ENCODE measurements around the gene CD5L. TPM values are rescaled to one million over a fixed set of nuclear protein-coding genes. Genes with fewer than 3 reads are reported as not detected.
A peak's percentile ranks its signal among the peaks of the same experiment; 100 is the strongest.

The CD5L gene
- not detected for total RNA-seq

GRCh38 chr1:157841708-157842107 is at the start of gene CD5L:
TSS of gene CD5L (minus strand) at chr1:157841808. CDS start at chr1:157841701, 107 bp downstream.
- H3K36me3 Mint-ChIP-seq, result no peaks in the 10 kb centered on the region
- H3K9me3 Mint-ChIP-seq, result no peaks in the 10 kb centered on the region
- H3K27me3 Mint-ChIP-seq, result peaks cover 3 to 15% of the 10 kb centered on the region in 2 donors
- H3K4me3 Mint-ChIP-seq, result no peak within 1 kb of the TSS
- DNase-seq (ENCODE audit: low spot score) (no peak), ATAC-seq (no peak)
- H3K27ac Mint-ChIP-seq, result no peak within 1 kb of the TSS
- H3K4me1 Mint-ChIP-seq (ENCODE audit: low read depth in 2 of 2), result peaks cover 3 to 15% of the 10 kb centered on the region in 2 donors

DNA sequence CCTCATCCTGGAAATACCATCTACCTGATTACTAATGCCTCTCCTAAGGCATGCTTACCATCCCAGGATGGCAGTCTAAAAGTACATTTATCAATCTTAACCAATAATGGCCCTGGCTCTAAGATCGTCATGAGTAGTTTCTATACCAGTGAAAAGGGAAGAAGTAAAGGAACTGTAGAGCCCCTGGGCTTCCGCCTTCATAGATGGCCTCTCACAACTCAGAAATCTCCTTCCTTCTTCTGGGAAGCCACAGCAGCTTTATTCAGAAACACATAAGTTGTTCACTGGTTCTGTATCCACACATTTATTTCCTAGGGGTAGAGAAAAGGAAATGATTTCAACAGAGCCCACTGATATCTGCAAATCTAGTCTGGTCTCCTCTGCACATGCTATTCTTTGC is 41.0 kb upstream of the CD5L start:
- Mint-ChIP-seq H3K27me3 (peaks cover 19 to 46% of the 10 kb centered on the region in 2 donors), H3K4me1 (ENCODE audit: low read depth in 2 of 2) (no peaks in the 10 kb centered on the region), H3K27ac (no peak overlapping the region), H3K36me3 (no peaks in the 10 kb centered on the region), H3K9me3 (no peaks in the 10 kb centered on the region), H3K4me3 (no peak overlapping the region)
- ATAC-seq (no peak), DNase-seq (ENCODE audit: low spot score) (no peak)

DNA sequence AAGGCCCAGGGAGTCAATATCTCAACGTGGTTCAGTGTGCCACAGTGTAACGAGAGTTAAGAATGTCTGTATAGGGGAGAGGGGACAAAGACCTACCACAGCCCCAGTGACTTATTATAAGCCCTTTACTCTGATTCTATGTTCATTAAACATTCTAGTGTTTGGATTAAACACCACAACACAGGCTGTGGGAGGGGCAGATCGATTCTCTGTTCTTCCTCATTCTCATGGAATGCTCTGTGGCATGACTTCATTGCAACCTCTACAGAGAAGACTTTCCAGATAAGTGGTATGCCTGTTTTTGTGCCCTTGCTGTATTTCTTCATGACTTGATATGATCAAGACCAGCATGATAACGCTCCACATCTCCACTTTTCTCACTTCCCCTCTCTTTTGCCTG is 39.0 kb upstream of the CD5L start:
- no peak for ATAC-seq
- Mint-ChIP-seq H3K36me3 (no peaks in the 10 kb centered on the region), H3K4me3 (no peak overlapping the region), H3K9me3 (no peaks in the 10 kb centered on the region), H3K4me1 (ENCODE audit: low read depth in 2 of 2) (no peaks in the 10 kb centered on the region), H3K27me3 (peaks cover 18 to 39% of the 10 kb centered on the region in 2 donors), H3K27ac (no peak overlapping the region)
- DNase-seq (ENCODE audit: low spot score), result no peak

GRCh38 chr1:157878059-157878458 is 36.5 kb upstream of the CD5L start:
- no peak for DNase-seq (ENCODE audit: low spot score)
- no peak for ATAC-seq
- Mint-ChIP-seq H3K4me3 (no peak overlapping the region), H3K9me3 (no peaks in the 10 kb centered on the region), H3K27ac (no peak overlapping the region), H3K4me1 (ENCODE audit: low read depth in 2 of 2) (no peaks in the 10 kb centered on the region), H3K27me3 (peaks cover 25 to 49% of the 10 kb centered on the region in 2 donors), H3K36me3 (no peaks in the 10 kb centered on the region)

DNA sequence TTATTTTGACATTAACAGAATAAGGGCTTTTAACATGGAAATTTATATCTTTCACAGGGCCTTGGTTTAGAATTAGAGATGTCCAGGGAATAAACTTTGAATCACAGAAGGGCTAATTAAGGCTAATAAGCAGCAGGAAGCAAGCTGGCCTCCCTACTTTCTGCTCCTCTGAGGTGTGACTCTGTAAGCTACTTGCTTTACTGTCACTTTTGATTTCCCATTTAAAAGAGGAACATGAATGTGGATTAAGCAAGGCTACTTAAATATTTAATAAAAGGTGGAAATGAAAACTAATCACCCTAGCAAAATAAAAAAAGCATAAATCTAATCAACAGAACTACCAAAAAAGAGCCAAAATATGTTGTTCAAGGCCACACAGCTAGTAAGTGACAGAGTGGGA is 28.9 kb upstream of the CD5L start:
- DNase-seq (ENCODE audit: low spot score) (no peak), ATAC-seq (no peak)
- no peaks in the 10 kb centered on the region for H3K36me3 Mint-ChIP-seq
- H3K27ac Mint-ChIP-seq, result no peak overlapping the region
- H3K9me3 Mint-ChIP-seq, result no peaks in the 10 kb centered on the region
- H3K27me3 Mint-ChIP-seq, result peaks cover 20 to 31% of the 10 kb centered on the region in 2 donors
- H3K4me1 Mint-ChIP-seq (ENCODE audit: low read depth in 2 of 2), result no peaks in the 10 kb centered on the region
- no peak overlapping the region for H3K4me3 Mint-ChIP-seq

GRCh38 chr1:157868654-157869053 is 27.0 kb upstream of the CD5L start:
- Mint-ChIP-seq H3K4me3 (no peak overlapping the region), H3K9me3 (no peaks in the 10 kb centered on the region)
- ATAC-seq, result no peak

DNA sequence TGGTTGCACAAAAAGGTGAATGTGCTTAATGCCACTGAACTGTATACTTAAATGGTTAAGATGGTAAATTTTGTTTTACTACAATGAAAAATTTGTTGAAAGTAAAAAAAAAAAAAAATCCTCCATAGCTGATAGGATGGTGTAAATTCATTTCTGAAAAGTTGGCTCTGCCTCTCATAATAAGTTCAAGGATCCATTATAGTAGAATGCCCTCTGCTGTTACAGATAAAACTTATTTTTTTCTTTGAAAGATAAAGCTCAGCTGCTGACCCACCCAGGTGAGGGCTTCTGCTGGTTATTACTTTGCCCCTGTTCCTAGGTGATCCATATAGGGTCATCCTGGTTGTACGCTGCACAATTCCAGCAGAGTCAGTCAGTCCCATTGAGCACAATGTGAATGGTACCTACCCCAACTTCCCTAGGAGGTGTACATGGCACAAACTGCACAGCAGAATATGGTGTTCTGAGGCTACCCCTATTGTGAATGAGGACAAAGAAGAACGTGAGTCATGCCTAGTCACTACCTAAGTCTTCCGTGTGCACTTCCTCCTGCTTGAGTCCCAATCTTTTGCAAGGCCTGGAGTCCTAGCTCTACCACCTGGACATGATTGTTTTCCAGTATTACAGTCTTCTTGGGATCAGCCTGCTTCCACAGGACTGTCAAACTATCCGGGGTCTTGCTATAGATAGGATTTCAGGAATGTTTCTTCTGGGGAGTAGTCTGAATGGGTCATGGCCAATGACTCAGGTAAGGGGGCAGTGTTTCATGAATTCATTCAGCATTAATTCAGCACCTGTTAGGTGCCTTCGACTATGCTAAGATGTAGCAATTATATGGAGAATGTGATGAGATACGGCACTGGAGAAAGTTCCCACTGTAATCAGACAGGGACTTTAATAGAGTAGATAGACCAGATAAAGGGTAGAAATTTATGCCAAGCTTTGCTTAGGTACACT is 20.8 kb upstream of the CD5L start:
- Mint-ChIP-seq H3K27ac (no peak overlapping the region), H3K36me3 (no peaks in the 10 kb centered on the region), H3K9me3 (no peaks in the 10 kb centered on the region), H3K27me3 (peaks cover 7 to 20% of the 10 kb centered on the region in 2 donors), H3K4me3 (no peak overlapping the region), H3K4me1 (ENCODE audit: low read depth in 2 of 2) (no peaks in the 10 kb centered on the region)
- DNase-seq (ENCODE audit: low spot score), result no peak
- no peak for ATAC-seq

More at GRCh38 chr1:157868654-157869053, 27.0 kb upstream of the CD5L start:
- Mint-ChIP-seq H3K36me3 (no peaks in the 10 kb centered on the region), H3K4me1 (ENCODE audit: low read depth in 2 of 2) (no peaks in the 10 kb centered on the region), H3K27ac (no peak overlapping the region), H3K27me3 (peaks cover 19 to 28% of the 10 kb centered on the region in 2 donors)
- no peak for DNase-seq (ENCODE audit: low spot score)

DNA sequence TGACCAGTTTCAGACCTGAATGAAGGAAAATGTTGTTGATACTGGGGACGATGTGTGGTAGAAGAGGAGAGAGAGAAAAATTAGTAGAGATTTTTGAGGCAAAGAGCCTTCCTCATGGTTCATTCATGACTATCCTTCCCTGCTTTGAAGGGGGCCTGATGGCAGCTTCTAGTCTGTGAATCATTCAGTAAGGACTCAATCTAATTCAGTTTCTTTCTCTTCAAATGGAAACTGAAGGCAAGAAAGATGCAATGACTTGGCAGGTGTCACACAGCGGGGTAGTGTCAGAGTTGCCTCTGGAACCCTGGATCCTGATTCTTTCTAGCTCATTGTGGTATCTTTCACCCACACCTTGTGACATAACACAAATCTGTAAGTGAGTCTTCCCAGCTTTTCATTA is 14.9 kb upstream of the CD5L start:
- no peaks in the 10 kb centered on the region for H3K36me3 Mint-ChIP-seq
- no peak overlapping the region for H3K4me3 Mint-ChIP-seq
- ATAC-seq (no peak), DNase-seq (ENCODE audit: low spot score) (no peak)
- H3K4me1 Mint-ChIP-seq (ENCODE audit: low read depth in 2 of 2), result no peaks in the 10 kb centered on the region
- H3K27ac Mint-ChIP-seq, result no peak overlapping the region
- no peaks in the 10 kb centered on the region for H3K9me3 Mint-ChIP-seq
- H3K27me3 Mint-ChIP-seq, result no peaks in the 10 kb centered on the region

GRCh38 chr1:157852476-157852875 is 10.9 kb upstream of the CD5L start:
- Mint-ChIP-seq H3K36me3 (no peaks in the 10 kb centered on the region), H3K9me3 (no peaks in the 10 kb centered on the region), H3K27ac (no peak overlapping the region), H3K4me1 (ENCODE audit: low read depth in 2 of 2) (peaks cover 0 to 3% of the 10 kb centered on the region in 2 donors), H3K27me3 (no peaks in the 10 kb centered on the region), H3K4me3 (no peak overlapping the region)
- DNase-seq (ENCODE audit: low spot score) (no peak), ATAC-seq (no peak)

GRCh38 chr1:157849229-157849875 is 7.7 kb upstream of the CD5L start:
- H3K27ac Mint-ChIP-seq, result no peak overlapping the region
- H3K36me3 Mint-ChIP-seq, result no peaks in the 10 kb centered on the region
- no peak overlapping the region for H3K4me3 Mint-ChIP-seq
- ATAC-seq (no peak), DNase-seq (ENCODE audit: low spot score) (no peak)
- no peaks in the 10 kb centered on the region for H3K9me3 Mint-ChIP-seq
- peaks cover 0 to 2% of the 10 kb centered on the region in 2 donors for H3K27me3 Mint-ChIP-seq
- H3K4me1 Mint-ChIP-seq (ENCODE audit: low read depth in 2 of 2), result peaks cover 1 to 3% of the 10 kb centered on the region in 2 donors

GRCh38 chr1:157844089-157844830 is 2.7 kb upstream of the CD5L start:
- Mint-ChIP-seq H3K36me3 (no peaks in the 10 kb centered on the region), H3K4me3 (no peak overlapping the region), H3K27ac (no peak overlapping the region), H3K9me3 (no peaks in the 10 kb centered on the region), H3K27me3 (peaks cover 3 to 15% of the 10 kb centered on the region in 2 donors), H3K4me1 (ENCODE audit: low read depth in 2 of 2) (peaks cover 6 to 15% of the 10 kb centered on the region in 2 donors)
- ATAC-seq, result no peak
- no peak for DNase-seq (ENCODE audit: low spot score)

GRCh38 chr1:157842939-157843338 is 1.3 kb upstream of the CD5L start:
- ATAC-seq, result peak in 1 of 2 donors; percentile 58
- H3K36me3 Mint-ChIP-seq, result no peaks in the 10 kb centered on the region
- peaks cover 3 to 15% of the 10 kb centered on the region in 2 donors for H3K4me1 Mint-ChIP-seq (ENCODE audit: low read depth in 2 of 2)
- H3K4me3 Mint-ChIP-seq, result no peak overlapping the region
- H3K9me3 Mint-ChIP-seq, result no peaks in the 10 kb centered on the region
- no peak for DNase-seq (ENCODE audit: low spot score)
- H3K27me3 Mint-ChIP-seq, result peaks cover 3 to 15% of the 10 kb centered on the region in 2 donors
- H3K27ac Mint-ChIP-seq, result no peak overlapping the region

GRCh38 chr1:157838966-157839365 is 2.6 kb downstream of the CD5L start:
- Mint-ChIP-seq H3K27ac (no peak overlapping the region), H3K4me1 (ENCODE audit: low read depth in 2 of 2) (peaks cover 0 to 9% of the 10 kb centered on the region in 2 donors), H3K27me3 (peaks cover 0 to 9% of the 10 kb centered on the region in 2 donors), H3K9me3 (no peaks in the 10 kb centered on the region), H3K4me3 (no peak overlapping the region), H3K36me3 (no peaks in the 10 kb centered on the region)
- ATAC-seq, result no peak
- no peak for DNase-seq (ENCODE audit: low spot score)
